ENCODE measurements around the gene CHL1.

Gene CHL1

GRCh38 chr3:196311-197148, at the start of gene CHL1:
Gene CHL1 (plus strand): TSS chr3:196763. CDS start chr3:319777, 123,014 bp downstream.
- TF ChIP-seq CTCF (IDR thresholded peaks at IDR 0.05; ENCODE audit: insufficient read depth, low read length, missing control alignments) = no peak
- ChIA-PET CTCF (no interaction called here), POLR2A (no interaction called here)
- DNase-seq (ENCODE audit: low read depth, low spot score) = no peak
- H3K4me3 ChIP-seq (ENCODE audit: low read depth, low read length) = no peak within 1 kb of the TSS

GRCh38 chr3:151614-152189, 44.9 kb upstream of the CHL1 start:
- CTCF ChIA-PET = no interaction called here

GRCh38 chr3:159974-160373, 36.6 kb upstream of the CHL1 start:
- no peak overlapping the region for H3K4me3 ChIP-seq (ENCODE audit: low read depth, low read length)
- ChIA-PET CTCF (no interaction called here), POLR2A (no interaction called here)
- TF ChIP-seq CTCF (IDR thresholded peaks at IDR 0.05; ENCODE audit: insufficient read depth, low read length, missing control alignments) = no peak
- no peak for DNase-seq (ENCODE audit: low read depth, low spot score)

More at GRCh38 chr3:151614-152189, 44.9 kb upstream of the CHL1 start:
- no peak for TF ChIP-seq CTCF (IDR thresholded peaks at IDR 0.05; ENCODE audit: insufficient read depth, low read length, missing control alignments)
- POLR2A ChIA-PET = no interaction called here
- no peak overlapping the region for H3K4me3 ChIP-seq (ENCODE audit: low read depth, low read length)
- DNase-seq (ENCODE audit: low read depth, low spot score) = no peak

GRCh38 chr3:166071-166470, 30.5 kb upstream of the CHL1 start:
- DNase-seq (ENCODE audit: low read depth, low spot score) = no peak
- TF ChIP-seq CTCF (IDR thresholded peaks at IDR 0.05; ENCODE audit: insufficient read depth, low read length, missing control alignments) = no peak
- ChIA-PET CTCF (no interaction called here), POLR2A (no interaction called here)
- H3K4me3 ChIP-seq (ENCODE audit: low read depth, low read length) = no peak overlapping the region

GRCh38 chr3:166799-167198, 29.8 kb upstream of the CHL1 start:
- no peak overlapping the region for H3K4me3 ChIP-seq (ENCODE audit: low read depth, low read length)
- TF ChIP-seq CTCF (IDR thresholded peaks at IDR 0.05; ENCODE audit: insufficient read depth, low read length, missing control alignments) = no peak
- no peak for DNase-seq (ENCODE audit: low read depth, low spot score)
- ChIA-PET POLR2A (no interaction called here), CTCF (no interaction called here)

- no peak for DNase-seq (ENCODE audit: low read depth, low spot score)
- TF ChIP-seq CTCF (IDR thresholded peaks at IDR 0.05; ENCODE audit: insufficient read depth, low read length, missing control alignments) = no peak
- ChIA-PET POLR2A (no interaction called here), CTCF (no interaction called here)
- no peak overlapping the region for H3K4me3 ChIP-seq (ENCODE audit: low read depth, low read length)
These were observed 22.7 kb upstream of the CHL1 start for GRCh38 chr3:173886-174285.

Data from AG04449 (cell line).